NCI-H146 treated with DMSO at 0.1 percent for 48 hours (cell line): ENCODE results near the gene CXADR.

Source experiments
- DNase-seq: peaks from one replicate; lab custom pipeline; 2025; ENCODE audit not compliant: unreplicated experiment; lab: John Stamatoyannopoulos, UW

CXADR gene

GRCh38 chr21:17539323-17539722 is 26.5 kb downstream of the CXADR start:
- DNase-seq, result no peak

- no peak for DNase-seq
Measured at GRCh38 chr21:17539743-17540341, 27.0 kb downstream of the CXADR start.

GRCh38 chr21:17540530-17540929 is 27.7 kb downstream of the CXADR start:
- no peak for DNase-seq

GRCh38 chr21:17542371-17543011 is 29.6 kb downstream of the CXADR start:
- DNase-seq, result no peak

GRCh38 chr21:17545007-17545406 is 32.2 kb downstream of the CXADR start:
- DNase-seq, result no peak

- DNase-seq, result no peak
Measured at GRCh38 chr21:17548262-17548661, 35.4 kb downstream of the CXADR start.

GRCh38 chr21:17550671-17551308 is 37.9 kb downstream of the CXADR start:
- no peak for DNase-seq

- no peak for DNase-seq
Measured at GRCh38 chr21:17552410-17552809, 39.6 kb downstream of the CXADR start.

GRCh38 chr21:17554120-17554519 is 41.3 kb downstream of the CXADR start:
- no peak for DNase-seq

GRCh38 chr21:17554679-17555465 is 42.0 kb downstream of the CXADR start:
- no peak for DNase-seq

- no peak for DNase-seq
Measured at GRCh38 chr21:17560377-17561025, 47.7 kb downstream of the CXADR start.

GRCh38 chr21:17570786-17571185 is 57.9 kb downstream of the CXADR start:
- no peak for DNase-seq

GRCh38 chr21:17572431-17572830 is 59.6 kb downstream of the CXADR start:
- DNase-seq, result no peak

GRCh38 chr21:17575076-17575475 is 62.2 kb downstream of the CXADR start:
- no peak for DNase-seq

- no peak for DNase-seq
Measured at GRCh38 chr21:17576080-17576835, 63.4 kb downstream of the CXADR start.

GRCh38 chr21:17577701-17578100 is 64.9 kb downstream of the CXADR start:
- no peak for DNase-seq

- no peak for DNase-seq
Measured at GRCh38 chr21:17578162-17578561, 65.3 kb downstream of the CXADR start.

- DNase-seq, result no peak
Measured at GRCh38 chr21:17578876-17579275, 66.0 kb downstream of the CXADR start.

GRCh38 chr21:17580319-17580718 is 67.5 kb downstream of the CXADR start:
- no peak for DNase-seq

- no peak for DNase-seq
Measured at GRCh38 chr21:17583898-17584297, 71.1 kb downstream of the CXADR start.
